SU-DHL-6 (cell line): ENCODE data around the gene MPIG6B.

ENCODE experiments used
- H2AFZ ChIP-seq: fragments of 200-600 bp; sonication (generic); 2 replicates; pipeline ENCODE4 v1.6.1; 2014; ENCODE audit warnings: low read depth, mild to moderate bottlenecking, moderate library complexity, mixed read lengths, antibody characterized with exemption, low read length; ENCODE audit not compliant: severe bottlenecking
- H3F3A ChIP-seq: fragments of 200-600 bp; shearing (Covaris generic); 2 replicates; pipeline ENCODE4 v1.6.0; 2016; ENCODE audit warnings: antibody characterized with exemption, mild to moderate bottlenecking; ENCODE audit not compliant: insufficient read depth
- H3K27ac ChIP-seq: fragments of 200-600 bp; sonication (generic); 2 replicates; pipeline ENCODE4 v1.5.1; 2016; ENCODE audit warnings: low read depth, mild to moderate bottlenecking, low read length, moderate library complexity, mixed read lengths
- H3K27me3 ChIP-seq: fragments of 200-600 bp; sonication (generic), shearing (Covaris generic); 2 replicates; pipeline ENCODE4 v1.6.0; 2014; ENCODE audit warnings: mild to moderate bottlenecking, low read length
- H3K36me3 ChIP-seq: fragments of 200-600 bp; sonication (generic); 2 replicates; pipeline ENCODE4 v1.6.1; 2014; ENCODE audit warnings: mild to moderate bottlenecking, low read length, mixed read lengths
- H3K4me2 ChIP-seq: fragments of 300-600, 200-600 bp; shearing (Covaris generic), sonication (generic); 2 replicates; pipeline ENCODE4 v1.6.0; 2014; ENCODE audit warnings: low read length, low read depth, mild to moderate bottlenecking; ENCODE audit not compliant: poor library complexity, severe bottlenecking
- H3K4me3 ChIP-seq: fragments of 200-600 bp; sonication (generic); 2 replicates; pipeline ENCODE4 v1.5.1; 2014; ENCODE audit warnings: antibody characterized with exemption, low read length, mild to moderate bottlenecking, mixed read lengths; ENCODE audit not compliant: insufficient read depth, poor library complexity, severe bottlenecking
- H3K79me2 ChIP-seq: fragments of 200-600 bp; sonication (generic); 2 replicates; pipeline ENCODE4 v1.6.1; 2014; ENCODE audit warnings: mild to moderate bottlenecking, low read length, moderate library complexity; ENCODE audit not compliant: insufficient read depth
- H3K9ac ChIP-seq: fragments of 200-600 bp; sonication (generic); 2 replicates; pipeline ENCODE4 v1.7.0; 2014; ENCODE audit warnings: mild to moderate bottlenecking, low read length
- H3K9me2 ChIP-seq: fragments of 200-600 bp; sonication (generic); replicated peaks from 2 replicates; pipeline ENCODE4 v1.6.1; 2014; ENCODE audit warnings: low read length; ENCODE audit not compliant: insufficient read depth
- H3K9me3 ChIP-seq: fragments of 200-600 bp; sonication (generic); 2 replicates; pipeline ENCODE4 v1.6.1; 2014; ENCODE audit warnings: low read length, mixed read lengths; ENCODE audit not compliant: insufficient read depth
- H4K20me1 ChIP-seq: fragments of 200-600 bp; sonication (generic); 2 replicates; pipeline ENCODE4 v1.6.1; 2014; ENCODE audit warnings: low read depth, mild to moderate bottlenecking, antibody characterized with exemption, low read length, moderate library complexity, mixed read lengths
- EZH2phosphoT487 ChIP-seq: fragments of 200-600 bp; sonication (generic), shearing (Covaris generic); conservative IDR thresholded peaks from 2 replicates; pipeline ENCODE4 v1.6.1; 2018; ENCODE audit warnings: mild to moderate bottlenecking, antibody characterized with exemption, low read length, moderate library complexity, mixed read lengths
- TF ChIP-seq, protein P1 (sequence below): fragments of 200-600 bp; sonication (generic); IDR thresholded peaks from one replicate; pipeline ENCODE4 v1.5.1; 2017; ENCODE audit warnings: antibody characterized with exemption, mild to moderate bottlenecking, low read length, moderate library complexity; ENCODE audit not compliant: insufficient read depth, poor library complexity, severe bottlenecking

The MPIG6B gene

DNA sequence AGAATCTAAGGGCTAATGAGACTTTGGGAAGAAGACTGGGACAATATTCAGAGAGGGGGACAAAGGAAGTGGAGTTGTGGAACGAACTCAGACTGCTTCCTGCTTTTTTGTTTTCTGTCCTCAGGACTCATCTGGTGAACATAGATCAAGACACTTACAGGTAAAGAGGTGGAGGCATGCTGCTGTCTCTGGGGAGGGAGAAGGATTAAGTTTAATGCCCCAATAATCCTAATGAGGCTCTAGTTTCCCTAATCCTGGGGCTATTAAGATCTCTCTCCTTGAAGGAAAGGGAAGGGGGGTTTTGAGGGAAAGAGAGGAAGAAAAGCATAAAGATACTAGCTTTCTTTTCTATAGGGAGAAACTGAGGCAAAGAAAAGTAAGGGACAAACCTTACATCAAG, 21.2 kb downstream of the MPIG6B start:
- H3K9me2 ChIP-seq = no peaks in the 10 kb centered on the region
- no peak overlapping the region for H3K27ac ChIP-seq
- no peaks in the 10 kb centered on the region for H4K20me1 ChIP-seq
- no peak overlapping the region for H3K4me3 ChIP-seq
- H3K9ac ChIP-seq = no peak overlapping the region
- H3K79me2 ChIP-seq = peaks cover 11% of the 10 kb centered on the region; the same call in 1 of the 2 replicates
- H2AFZ ChIP-seq = no peak overlapping the region
- H3K9me3 ChIP-seq = no peaks in the 10 kb centered on the region
- TF ChIP-seq, protein P1, sequence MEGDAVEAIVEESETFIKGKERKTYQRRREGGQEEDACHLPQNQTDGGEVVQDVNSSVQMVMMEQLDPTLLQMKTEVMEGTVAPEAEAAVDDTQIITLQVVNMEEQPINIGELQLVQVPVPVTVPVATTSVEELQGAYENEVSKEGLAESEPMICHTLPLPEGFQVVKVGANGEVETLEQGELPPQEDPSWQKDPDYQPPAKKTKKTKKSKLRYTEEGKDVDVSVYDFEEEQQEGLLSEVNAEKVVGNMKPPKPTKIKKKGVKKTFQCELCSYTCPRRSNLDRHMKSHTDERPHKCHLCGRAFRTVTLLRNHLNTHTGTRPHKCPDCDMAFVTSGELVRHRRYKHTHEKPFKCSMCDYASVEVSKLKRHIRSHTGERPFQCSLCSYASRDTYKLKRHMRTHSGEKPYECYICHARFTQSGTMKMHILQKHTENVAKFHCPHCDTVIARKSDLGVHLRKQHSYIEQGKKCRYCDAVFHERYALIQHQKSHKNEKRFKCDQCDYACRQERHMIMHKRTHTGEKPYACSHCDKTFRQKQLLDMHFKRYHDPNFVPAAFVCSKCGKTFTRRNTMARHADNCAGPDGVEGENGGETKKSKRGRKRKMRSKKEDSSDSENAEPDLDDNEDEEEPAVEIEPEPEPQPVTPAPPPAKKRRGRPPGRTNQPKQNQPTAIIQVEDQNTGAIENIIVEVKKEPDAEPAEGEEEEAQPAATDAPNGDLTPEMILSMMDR = no peak
- no peak for TF ChIP-seq EZH2phosphoT487
- H3K27me3 ChIP-seq = no peaks in the 10 kb centered on the region
- peaks cover 28% of the 10 kb centered on the region for H3F3A ChIP-seq
- H3K4me2 ChIP-seq = no peak overlapping the region
- peaks cover 20% of the 10 kb centered on the region for H3K36me3 ChIP-seq

- Histone ChIP-seq H2AFZ (no peak overlapping the region), H3K4me3 (no peak overlapping the region)
- TF ChIP-seq, protein P1 = no peak
- TF ChIP-seq EZH2phosphoT487 = no peak
Measured at GRCh38 chr6:31749301-31750036, 26.3 kb downstream of the MPIG6B start.

DNA sequence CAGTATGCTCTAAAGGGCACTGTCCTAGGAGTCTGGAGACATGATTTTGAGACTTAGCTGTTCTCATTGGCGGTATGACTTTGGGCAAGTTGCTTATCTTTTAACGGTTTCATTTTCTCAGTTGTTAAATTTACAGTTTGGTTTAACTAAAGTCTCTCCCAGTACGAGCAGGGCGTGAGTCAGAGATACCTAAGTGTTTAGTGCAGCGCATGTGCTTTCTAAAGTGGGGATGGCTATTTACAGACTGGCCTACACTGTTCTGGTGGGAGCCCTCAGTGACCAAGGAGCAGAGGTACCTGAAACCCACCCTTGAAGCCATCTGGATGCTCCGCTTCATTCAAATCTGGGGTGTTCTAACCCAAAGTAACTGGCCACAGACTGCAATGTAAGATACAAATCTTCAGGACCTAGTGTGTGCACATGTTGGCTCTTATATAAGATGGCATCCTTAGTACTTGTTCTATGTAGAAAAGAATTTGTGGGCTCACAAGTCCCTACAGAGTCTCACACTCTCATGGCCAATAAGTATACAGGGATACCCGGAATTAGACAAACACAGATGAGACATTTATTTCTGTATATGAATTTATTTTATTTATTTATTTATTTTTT, 27.3 kb downstream of the MPIG6B start:
- Histone ChIP-seq H3K36me3 (peaks cover 3% of the 10 kb centered on the region; the same call in 1 of the 2 replicates), H3K27ac (no peak overlapping the region), H3K4me3 (no peak overlapping the region), H4K20me1 (no peaks in the 10 kb centered on the region), H3K9me2 (no peaks in the 10 kb centered on the region), H3K27me3 (no peaks in the 10 kb centered on the region), H3K9ac (no peak overlapping the region), H3K9me3 (no peaks in the 10 kb centered on the region), H3K79me2 (no peaks in the 10 kb centered on the region), H3K4me2 (no peak overlapping the region), H2AFZ (no peak overlapping the region), H3F3A (0 out of 2 replicates have a peak, but pooled peaks cover 12% of the 10 kb centered on the region)
- no peak for TF ChIP-seq EZH2phosphoT487
- TF ChIP-seq, protein P1 = no peak

More at GRCh38 chr6:31749301-31750036, 26.3 kb downstream of the MPIG6B start:
- 0 out of 2 replicates have a peak, but pooled peaks cover 16% of the 10 kb centered on the region for H3F3A ChIP-seq
- H3K4me2 ChIP-seq = no peak overlapping the region
- H3K36me3 ChIP-seq = peaks cover 3% of the 10 kb centered on the region; the same call in 1 of the 2 replicates
- no peak overlapping the region for H3K27ac ChIP-seq
- H3K9me3 ChIP-seq = no peaks in the 10 kb centered on the region
- H4K20me1 ChIP-seq = no peaks in the 10 kb centered on the region
- no peaks in the 10 kb centered on the region for H3K9me2 ChIP-seq
- no peaks in the 10 kb centered on the region for H3K79me2 ChIP-seq
- no peaks in the 10 kb centered on the region for H3K27me3 ChIP-seq
- no peak overlapping the region for H3K9ac ChIP-seq
